GM12864 (cell line): ENCODE data around the gene NELL2.

ENCODE experiments used
- DNase-seq: peaks from one replicate; pipeline ENCODE4 v3.0.0-alpha.2; 2011; ENCODE audit warnings: low read depth
- H3K4me3 ChIP-seq: 2 replicates; pipeline ENCODE4 v1.5.1; 2011; ENCODE audit warnings: mild to moderate bottlenecking, low read depth, low read length, control low read depth
- TF ChIP-seq, protein P1 (sequence below): IDR thresholded peaks from 2 replicates; pipeline ENCODE4 v1.5.1; 2011; ENCODE audit warnings: low read depth, mild to moderate bottlenecking, moderate library complexity, low read length, control low read depth, inconsistent platforms; ENCODE audit errors: missing control alignments

Gene NELL2

DNA sequence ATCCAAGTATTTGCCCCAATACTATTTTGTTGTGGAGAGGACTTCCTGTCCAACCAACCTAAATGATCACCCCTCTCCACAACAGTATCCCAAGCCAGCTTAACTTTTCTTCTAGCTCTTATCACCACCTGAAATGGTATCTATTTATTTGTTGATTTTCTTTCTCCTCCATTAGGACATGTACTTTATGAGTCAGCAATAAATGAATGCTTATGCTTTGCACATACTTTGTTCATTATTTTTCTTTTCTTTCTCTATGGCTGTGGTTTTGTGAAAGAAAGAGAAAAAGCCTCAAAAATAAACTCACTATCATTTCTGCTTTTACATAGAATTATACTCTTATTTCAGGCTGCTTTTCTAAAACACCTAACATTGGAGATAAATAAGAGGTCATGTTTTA, 371.3 kb downstream of the NELL2 start:
- no peak overlapping the region for H3K4me3 ChIP-seq
- no peak for DNase-seq
- TF ChIP-seq, protein P1, sequence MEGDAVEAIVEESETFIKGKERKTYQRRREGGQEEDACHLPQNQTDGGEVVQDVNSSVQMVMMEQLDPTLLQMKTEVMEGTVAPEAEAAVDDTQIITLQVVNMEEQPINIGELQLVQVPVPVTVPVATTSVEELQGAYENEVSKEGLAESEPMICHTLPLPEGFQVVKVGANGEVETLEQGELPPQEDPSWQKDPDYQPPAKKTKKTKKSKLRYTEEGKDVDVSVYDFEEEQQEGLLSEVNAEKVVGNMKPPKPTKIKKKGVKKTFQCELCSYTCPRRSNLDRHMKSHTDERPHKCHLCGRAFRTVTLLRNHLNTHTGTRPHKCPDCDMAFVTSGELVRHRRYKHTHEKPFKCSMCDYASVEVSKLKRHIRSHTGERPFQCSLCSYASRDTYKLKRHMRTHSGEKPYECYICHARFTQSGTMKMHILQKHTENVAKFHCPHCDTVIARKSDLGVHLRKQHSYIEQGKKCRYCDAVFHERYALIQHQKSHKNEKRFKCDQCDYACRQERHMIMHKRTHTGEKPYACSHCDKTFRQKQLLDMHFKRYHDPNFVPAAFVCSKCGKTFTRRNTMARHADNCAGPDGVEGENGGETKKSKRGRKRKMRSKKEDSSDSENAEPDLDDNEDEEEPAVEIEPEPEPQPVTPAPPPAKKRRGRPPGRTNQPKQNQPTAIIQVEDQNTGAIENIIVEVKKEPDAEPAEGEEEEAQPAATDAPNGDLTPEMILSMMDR = no peak

DNA sequence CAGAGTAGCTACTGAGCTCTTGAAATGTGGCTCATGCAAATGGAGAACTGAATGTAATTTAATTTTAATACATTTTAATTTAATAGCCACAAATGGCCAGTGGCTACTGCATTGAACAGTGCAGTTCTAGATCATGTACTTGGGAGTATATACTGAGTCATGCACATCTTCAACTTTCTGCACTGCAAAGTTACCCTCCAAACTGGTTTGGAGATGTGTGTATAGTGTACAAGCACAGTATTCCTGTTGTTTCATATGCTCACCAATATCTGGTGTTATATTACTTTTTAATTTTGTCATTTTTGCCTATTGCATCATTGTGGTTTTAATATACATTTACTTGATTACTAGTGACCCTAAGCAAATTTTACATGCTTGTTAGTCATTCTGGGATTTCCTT, 372.8 kb downstream of the NELL2 start:
- H3K4me3 ChIP-seq = no peak overlapping the region
- TF ChIP-seq, protein P1 = no peak
- no peak for DNase-seq

DNA sequence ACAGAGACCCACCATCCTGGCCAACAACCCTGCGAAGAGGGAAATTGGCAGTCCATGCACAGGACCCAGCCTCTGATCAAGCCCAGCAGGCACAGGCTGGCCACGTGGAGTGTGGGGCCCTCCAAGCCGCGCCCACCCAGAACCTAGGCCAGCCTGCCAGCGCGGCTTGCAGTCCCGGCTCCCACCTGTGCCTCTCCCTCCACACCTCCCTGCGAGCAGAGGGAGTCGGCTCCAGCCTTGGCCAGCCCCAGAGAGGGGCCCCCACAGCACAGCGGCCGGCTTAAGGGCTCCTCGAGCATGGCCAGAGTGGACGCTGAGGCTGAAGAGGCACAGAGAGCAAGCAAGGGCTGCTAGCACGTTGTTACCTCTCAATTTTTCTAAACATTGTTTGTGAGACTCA, 373.4 kb downstream of the NELL2 start:
- no peak overlapping the region for H3K4me3 ChIP-seq
- no peak for DNase-seq
- TF ChIP-seq, protein P1 = no peak

DNA sequence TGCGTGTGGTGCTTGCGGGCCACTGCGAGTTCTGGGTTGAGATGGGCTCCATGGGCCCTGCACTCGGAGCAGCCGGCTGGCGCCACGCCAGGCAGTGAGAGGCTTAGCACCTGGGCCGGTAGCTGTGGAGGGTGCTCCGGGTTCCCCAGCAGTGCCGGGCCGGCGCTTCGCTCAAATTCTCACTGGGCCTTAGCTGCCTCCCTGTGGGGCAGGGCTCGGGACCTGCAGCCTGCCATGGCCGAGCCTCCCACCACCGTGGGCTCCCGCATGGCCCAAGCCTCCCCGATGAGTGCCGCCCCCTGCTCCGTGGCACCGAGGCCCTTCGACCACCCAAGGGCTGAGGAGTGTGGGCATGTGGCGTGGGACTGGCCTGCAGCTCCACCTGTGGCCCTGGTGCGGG, 375.7 kb downstream of the NELL2 start:
- H3K4me3 ChIP-seq = no peak overlapping the region
- DNase-seq = no peak
- TF ChIP-seq, protein P1 = no peak

DNA sequence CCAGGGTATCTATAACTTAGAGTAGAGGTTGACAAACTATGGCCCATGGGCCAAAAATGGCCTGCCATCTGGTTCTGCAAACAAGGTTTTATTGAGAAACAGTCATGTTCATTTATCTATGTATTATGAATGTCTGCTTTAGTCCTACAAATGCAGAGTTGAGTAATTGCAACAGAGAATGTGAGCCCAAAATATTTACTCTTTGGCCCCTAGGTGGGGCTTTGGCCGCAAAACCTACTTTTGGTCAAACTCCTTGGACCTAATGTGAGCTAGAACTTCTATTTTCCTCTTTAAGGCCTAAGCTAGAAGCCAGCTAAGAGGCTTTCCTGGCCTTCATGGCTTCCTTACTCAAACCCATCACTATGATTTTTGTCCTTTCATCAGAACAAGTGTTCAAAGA, 379.1 kb downstream of the NELL2 start:
- TF ChIP-seq, protein P1 = peak; percentile 14
- no peak overlapping the region for H3K4me3 ChIP-seq
- no peak for DNase-seq

DNA sequence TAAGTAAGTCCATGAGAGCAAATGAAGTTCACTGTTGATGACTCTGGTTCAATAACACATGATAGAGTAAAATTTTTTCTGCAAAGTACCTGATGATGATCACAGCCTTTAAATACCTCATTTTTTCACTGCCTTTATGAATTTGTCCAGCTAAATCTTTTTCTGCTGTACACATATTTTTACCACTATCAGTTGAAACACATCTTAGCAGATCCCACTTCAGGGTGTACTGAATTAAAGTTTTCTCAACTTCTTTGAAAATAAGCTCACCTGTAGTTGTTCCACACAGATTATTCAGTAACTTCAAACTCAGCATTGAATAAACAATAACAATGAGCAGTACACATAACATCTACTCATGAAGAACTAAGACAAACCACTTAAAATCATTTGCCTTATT, 385.9 kb downstream of the NELL2 start:
- DNase-seq = no peak
- H3K4me3 ChIP-seq = no peak overlapping the region
- TF ChIP-seq, protein P1 = no peak

DNA sequence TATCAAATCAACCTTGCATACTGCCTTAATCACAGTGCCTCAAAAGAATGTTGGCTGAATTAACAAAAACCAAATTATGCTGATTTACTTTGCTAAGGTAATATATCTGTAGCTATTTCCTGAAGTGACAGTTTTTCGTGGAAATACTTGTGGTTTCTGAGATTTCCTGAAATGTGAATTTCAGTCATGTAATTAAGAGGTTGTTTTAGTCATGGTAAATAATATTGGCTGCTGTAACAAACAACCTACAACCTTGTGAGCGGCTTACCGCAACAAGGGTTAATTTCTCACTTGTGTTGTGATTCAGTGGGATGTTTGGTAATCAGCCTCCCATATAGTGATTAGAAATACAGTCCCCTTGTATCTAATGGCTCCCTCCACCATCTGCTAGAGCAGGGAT, 387.9 kb downstream of the NELL2 start:
- H3K4me3 ChIP-seq = no peak overlapping the region
- no peak for DNase-seq
- TF ChIP-seq, protein P1 = no peak
